ENCODE measurements around the gene PDE8B.

The PDE8B gene

GRCh38 chr5:77266291-77266690 lies 55.8 kb downstream of the PDE8B start:
- no peak for DNase-seq
- Histone ChIP-seq H3K4me3 (ENCODE audit: control insufficient read depth in 1 of 7, extremely low read depth in 1 of 7, insufficient read depth in 4 of 7, low read depth in 2 of 7, low read length in 6 of 7) (no peak overlapping the region), H3K27ac (ENCODE audit: insufficient read depth in 1 of 2, low read depth in 1 of 2, low read length in 2 of 2, poor library complexity in 1 of 2, severe bottlenecking in 2 of 2) (no peak overlapping the region), H3K27me3 (replicated peaks in 2 of 5; ENCODE audit: control insufficient read depth in 4 of 5, insufficient read depth in 5 of 5, low read length in 4 of 5) (no peaks in the 10 kb centered on the region), H3K36me3 (ENCODE audit: control insufficient read depth in 4 of 4, insufficient read depth in 4 of 4, low read length in 3 of 4) (no peaks in the 10 kb centered on the region), H3K4me1 (ENCODE audit: control extremely low read depth in 1 of 4, control insufficient read depth in 4 of 4, insufficient read depth in 4 of 4, low read length in 3 of 4) (no peaks in the 10 kb centered on the region), H3K9me3 (ENCODE audit: control extremely low read depth in 1 of 5, control insufficient read depth in 4 of 5, insufficient read depth in 2 of 5, low read depth in 1 of 5, low read length in 4 of 5) (no peaks in the 10 kb centered on the region)
- ChIA-PET POLR2A (interaction anchor here (0.6 kb wide), 1 partner anchor 1117 kb away, joined by 4 read pairs; no protein-coding TSS in a partner anchor), CTCF (no interaction called here)
- 100% methylated on average over 1 of the region's 2 CpGs for WGBS (ENCODE audit: insufficient coverage)

- Histone ChIP-seq H3K9me3 (ENCODE audit: control extremely low read depth in 1 of 5, control insufficient read depth in 4 of 5, insufficient read depth in 2 of 5, low read depth in 1 of 5, low read length in 4 of 5) (no peaks in the 10 kb centered on the region), H3K4me3 (ENCODE audit: control insufficient read depth in 1 of 7, extremely low read depth in 1 of 7, insufficient read depth in 4 of 7, low read depth in 2 of 7, low read length in 6 of 7) (no peak overlapping the region), H3K27me3 (replicated peaks in 2 of 5; ENCODE audit: control insufficient read depth in 4 of 5, insufficient read depth in 5 of 5, low read length in 4 of 5) (no peaks in the 10 kb centered on the region), H3K36me3 (ENCODE audit: control insufficient read depth in 4 of 4, insufficient read depth in 4 of 4, low read length in 3 of 4) (no peaks in the 10 kb centered on the region), H3K27ac (ENCODE audit: insufficient read depth in 1 of 2, low read depth in 1 of 2, low read length in 2 of 2, poor library complexity in 1 of 2, severe bottlenecking in 2 of 2) (no peak overlapping the region), H3K4me1 (ENCODE audit: control extremely low read depth in 1 of 4, control insufficient read depth in 4 of 4, insufficient read depth in 4 of 4, low read length in 3 of 4) (no peaks in the 10 kb centered on the region)
- ChIA-PET POLR2A (no interaction called here), CTCF (interaction anchor here (0.7 to 0.9 kb wide), 2 partner anchors 9 to 15 kb away, joined by 3 read pairs; no protein-coding TSS in a partner anchor)
- DNase-seq, result no peak
- 100% methylated on average over 3 of the region's 3 CpGs for WGBS (ENCODE audit: insufficient coverage)
These were observed 57.0 kb downstream of the PDE8B start for GRCh38 chr5:77267496-77267895.

GRCh38 chr5:77272206-77272605 lies 61.7 kb downstream of the PDE8B start:
- H3K4me3 ChIP-seq (ENCODE audit: control insufficient read depth in 1 of 7, extremely low read depth in 1 of 7, insufficient read depth in 4 of 7, low read depth in 2 of 7, low read length in 6 of 7), result no peak overlapping the region
- no peaks in the 10 kb centered on the region for H3K27me3 ChIP-seq (replicated peaks in 2 of 5; ENCODE audit: control insufficient read depth in 4 of 5, insufficient read depth in 5 of 5, low read length in 4 of 5)
- no peak for DNase-seq
- H3K9me3 ChIP-seq (ENCODE audit: control extremely low read depth in 1 of 5, control insufficient read depth in 4 of 5, insufficient read depth in 2 of 5, low read depth in 1 of 5, low read length in 4 of 5), result no peaks in the 10 kb centered on the region
- no peak overlapping the region for H3K27ac ChIP-seq (ENCODE audit: insufficient read depth in 1 of 2, low read depth in 1 of 2, low read length in 2 of 2, poor library complexity in 1 of 2, severe bottlenecking in 2 of 2)
- H3K36me3 ChIP-seq (ENCODE audit: control insufficient read depth in 4 of 4, insufficient read depth in 4 of 4, low read length in 3 of 4), result no peaks in the 10 kb centered on the region
- ChIA-PET POLR2A (no interaction called here), CTCF (no interaction called here)
- peaks cover 0 to 3% (median 0%) of the 10 kb centered on the region in 4 experiments for H3K4me1 ChIP-seq (ENCODE audit: control extremely low read depth in 1 of 4, control insufficient read depth in 4 of 4, insufficient read depth in 4 of 4, low read length in 3 of 4)
- 88% methylated on average over 1 of the region's 1 CpG for WGBS (ENCODE audit: insufficient coverage)

GRCh38 chr5:77277759-77278158 lies 67.3 kb downstream of the PDE8B start:
- no peak for DNase-seq
- Histone ChIP-seq H3K27ac (ENCODE audit: insufficient read depth in 1 of 2, low read depth in 1 of 2, low read length in 2 of 2, poor library complexity in 1 of 2, severe bottlenecking in 2 of 2) (no peak overlapping the region), H3K27me3 (replicated peaks in 2 of 5; ENCODE audit: control insufficient read depth in 4 of 5, insufficient read depth in 5 of 5, low read length in 4 of 5) (no peaks in the 10 kb centered on the region), H3K4me1 (ENCODE audit: control extremely low read depth in 1 of 4, control insufficient read depth in 4 of 4, insufficient read depth in 4 of 4, low read length in 3 of 4) (peaks cover 0 to 3% (median 0%) of the 10 kb centered on the region in 4 experiments), H3K36me3 (ENCODE audit: control insufficient read depth in 4 of 4, insufficient read depth in 4 of 4, low read length in 3 of 4) (no peaks in the 10 kb centered on the region), H3K4me3 (ENCODE audit: control insufficient read depth in 1 of 7, extremely low read depth in 1 of 7, insufficient read depth in 4 of 7, low read depth in 2 of 7, low read length in 6 of 7) (no peak overlapping the region), H3K9me3 (ENCODE audit: control extremely low read depth in 1 of 5, control insufficient read depth in 4 of 5, insufficient read depth in 2 of 5, low read depth in 1 of 5, low read length in 4 of 5) (no peaks in the 10 kb centered on the region)
- WGBS (ENCODE audit: insufficient coverage), result 100% methylated on average over 1 of the region's 4 CpGs
- ChIA-PET POLR2A (no interaction called here), CTCF (interaction anchor here (1.2 kb wide), 1 partner anchor 16 kb away, joined by 3 read pairs; no protein-coding TSS in a partner anchor)

- H3K27me3 ChIP-seq (replicated peaks in 2 of 5; ENCODE audit: control insufficient read depth in 4 of 5, insufficient read depth in 5 of 5, low read length in 4 of 5), result no peaks in the 10 kb centered on the region
- H3K9me3 ChIP-seq (ENCODE audit: control extremely low read depth in 1 of 5, control insufficient read depth in 4 of 5, insufficient read depth in 2 of 5, low read depth in 1 of 5, low read length in 4 of 5), result no peaks in the 10 kb centered on the region
- H3K36me3 ChIP-seq (ENCODE audit: control insufficient read depth in 4 of 4, insufficient read depth in 4 of 4, low read length in 3 of 4), result no peaks in the 10 kb centered on the region
- H3K27ac ChIP-seq (ENCODE audit: insufficient read depth in 1 of 2, low read depth in 1 of 2, low read length in 2 of 2, poor library complexity in 1 of 2, severe bottlenecking in 2 of 2), result no peak overlapping the region
- POLR2A ChIA-PET, result no interaction called here
- peaks cover 0 to 3% (median 0%) of the 10 kb centered on the region in 4 experiments for H3K4me1 ChIP-seq (ENCODE audit: control extremely low read depth in 1 of 4, control insufficient read depth in 4 of 4, insufficient read depth in 4 of 4, low read length in 3 of 4)
- H3K4me3 ChIP-seq (ENCODE audit: control insufficient read depth in 1 of 7, extremely low read depth in 1 of 7, insufficient read depth in 4 of 7, low read depth in 2 of 7, low read length in 6 of 7), result no peak overlapping the region
- WGBS (ENCODE audit: insufficient coverage), result 80% methylated on average over 1 of the region's 3 CpGs
- CTCF ChIA-PET, result no interaction called here
- no peak for DNase-seq
These were observed 69.6 kb downstream of the PDE8B start for GRCh38 chr5:77280036-77280435.

- ChIA-PET POLR2A (no interaction called here), CTCF (no interaction called here)
- Histone ChIP-seq H3K4me1 (ENCODE audit: control extremely low read depth in 1 of 4, control insufficient read depth in 4 of 4, insufficient read depth in 4 of 4, low read length in 3 of 4) (no peaks in the 10 kb centered on the region), H3K27ac (ENCODE audit: insufficient read depth in 1 of 2, low read depth in 1 of 2, low read length in 2 of 2, poor library complexity in 1 of 2, severe bottlenecking in 2 of 2) (no peak overlapping the region), H3K36me3 (ENCODE audit: control insufficient read depth in 4 of 4, insufficient read depth in 4 of 4, low read length in 3 of 4) (no peaks in the 10 kb centered on the region), H3K27me3 (replicated peaks in 2 of 5; ENCODE audit: control insufficient read depth in 4 of 5, insufficient read depth in 5 of 5, low read length in 4 of 5) (no peaks in the 10 kb centered on the region), H3K9me3 (ENCODE audit: control extremely low read depth in 1 of 5, control insufficient read depth in 4 of 5, insufficient read depth in 2 of 5, low read depth in 1 of 5, low read length in 4 of 5) (no peaks in the 10 kb centered on the region), H3K4me3 (ENCODE audit: control insufficient read depth in 1 of 7, extremely low read depth in 1 of 7, insufficient read depth in 4 of 7, low read depth in 2 of 7, low read length in 6 of 7) (no peak overlapping the region)
- no peak for DNase-seq
- 93% methylated on average over 3 of the region's 3 CpGs for WGBS (ENCODE audit: insufficient coverage)
These were observed 71.5 kb downstream of the PDE8B start for GRCh38 chr5:77281969-77282336.

- Histone ChIP-seq H3K36me3 (ENCODE audit: control insufficient read depth in 4 of 4, insufficient read depth in 4 of 4, low read length in 3 of 4) (no peaks in the 10 kb centered on the region), H3K27me3 (replicated peaks in 2 of 5; ENCODE audit: control insufficient read depth in 4 of 5, insufficient read depth in 5 of 5, low read length in 4 of 5) (no peaks in the 10 kb centered on the region), H3K9me3 (ENCODE audit: control extremely low read depth in 1 of 5, control insufficient read depth in 4 of 5, insufficient read depth in 2 of 5, low read depth in 1 of 5, low read length in 4 of 5) (no peaks in the 10 kb centered on the region), H3K4me3 (ENCODE audit: control insufficient read depth in 1 of 7, extremely low read depth in 1 of 7, insufficient read depth in 4 of 7, low read depth in 2 of 7, low read length in 6 of 7) (no peak overlapping the region), H3K4me1 (ENCODE audit: control extremely low read depth in 1 of 4, control insufficient read depth in 4 of 4, insufficient read depth in 4 of 4, low read length in 3 of 4) (no peaks in the 10 kb centered on the region), H3K27ac (ENCODE audit: insufficient read depth in 1 of 2, low read depth in 1 of 2, low read length in 2 of 2, poor library complexity in 1 of 2, severe bottlenecking in 2 of 2) (no peak overlapping the region)
- 96% methylated on average over 9 of the region's 11 CpGs for WGBS (ENCODE audit: insufficient coverage)
- no peak for DNase-seq
- ChIA-PET POLR2A (no interaction called here), CTCF (interaction anchor here (0.8 kb wide), 1 partner anchor 140 kb away, joined by 3 read pairs; no protein-coding TSS in a partner anchor)
These were observed 72.0 kb downstream of the PDE8B start for GRCh38 chr5:77282337-77283027.

Measured in common myeloid progenitor, CD34-positive (primary cell).